Measurements from ENCODE around the gene DNAI2.

DNA sequence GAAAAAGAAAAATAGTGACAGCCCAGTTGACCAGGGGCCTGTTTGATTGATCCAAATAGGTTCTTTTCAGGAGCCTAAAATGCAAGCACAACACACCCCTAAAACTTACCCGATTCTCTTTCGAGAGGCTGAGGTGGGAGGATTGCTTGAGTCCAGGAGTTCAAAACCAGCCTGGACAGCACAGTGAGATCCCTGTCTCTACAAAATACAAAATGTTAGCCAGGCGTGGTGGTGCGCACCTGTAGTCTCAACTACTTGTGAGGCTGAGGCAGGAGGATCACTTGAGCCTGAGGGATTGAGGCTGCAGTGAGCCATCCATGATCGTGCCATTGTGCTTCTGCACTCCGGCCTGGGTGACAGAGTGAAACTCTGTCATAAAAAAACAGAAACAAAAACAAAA is 50.5 kb downstream of the DNAI2 start:
- TF ChIP-seq, protein P1, sequence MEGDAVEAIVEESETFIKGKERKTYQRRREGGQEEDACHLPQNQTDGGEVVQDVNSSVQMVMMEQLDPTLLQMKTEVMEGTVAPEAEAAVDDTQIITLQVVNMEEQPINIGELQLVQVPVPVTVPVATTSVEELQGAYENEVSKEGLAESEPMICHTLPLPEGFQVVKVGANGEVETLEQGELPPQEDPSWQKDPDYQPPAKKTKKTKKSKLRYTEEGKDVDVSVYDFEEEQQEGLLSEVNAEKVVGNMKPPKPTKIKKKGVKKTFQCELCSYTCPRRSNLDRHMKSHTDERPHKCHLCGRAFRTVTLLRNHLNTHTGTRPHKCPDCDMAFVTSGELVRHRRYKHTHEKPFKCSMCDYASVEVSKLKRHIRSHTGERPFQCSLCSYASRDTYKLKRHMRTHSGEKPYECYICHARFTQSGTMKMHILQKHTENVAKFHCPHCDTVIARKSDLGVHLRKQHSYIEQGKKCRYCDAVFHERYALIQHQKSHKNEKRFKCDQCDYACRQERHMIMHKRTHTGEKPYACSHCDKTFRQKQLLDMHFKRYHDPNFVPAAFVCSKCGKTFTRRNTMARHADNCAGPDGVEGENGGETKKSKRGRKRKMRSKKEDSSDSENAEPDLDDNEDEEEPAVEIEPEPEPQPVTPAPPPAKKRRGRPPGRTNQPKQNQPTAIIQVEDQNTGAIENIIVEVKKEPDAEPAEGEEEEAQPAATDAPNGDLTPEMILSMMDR (IDR thresholded peaks at IDR 0.05): no peak
- TF ChIP-seq POLR2AphosphoS5 (IDR thresholded peaks at IDR 0.05) (no peak), POLR2A (IDR thresholded peaks at IDR 0.05) (no peak)

Data from upper lobe of left lung (tissue), 4 donors.